Spinal cord (tissue), 10 donors: Measurements from ENCODE around the gene XPC. TPM values are rescaled to one million over a fixed set of nuclear protein-coding genes. Genes with fewer than 3 reads are reported as not detected.
A peak's percentile ranks its signal among the peaks of the same experiment; 100 is the strongest.

Experiments used
- DNase-seq, 6 donors: peaks; one replicate each; pipeline versions ENCODE4 v3.0.0 to v3.0.0-alpha.2; 2013 to 2015; ENCODE audit warnings: low spot score in 6 of 6, low read depth in 4 of 6
- H3K27ac ChIP-seq: one replicate; pipeline ENCODE4 v1.5.1; 2013; ENCODE audit warnings: low read depth, low read length, control low read depth
- H3K27me3 ChIP-seq: one replicate; pipeline ENCODE4 v1.6.1; 2013; ENCODE audit warnings: low read length; ENCODE audit not compliant: control insufficient read depth, insufficient read depth
- H3K36me3 ChIP-seq: one replicate; pipeline ENCODE4 v1.6.1; 2013; ENCODE audit warnings: low read length; ENCODE audit not compliant: control insufficient read depth, insufficient read depth
- H3K4me1 ChIP-seq: one replicate; pipeline ENCODE4 v1.6.1; 2013; ENCODE audit warnings: low read length; ENCODE audit not compliant: control insufficient read depth, insufficient read depth
- H3K4me3 ChIP-seq: one replicate; pipeline ENCODE4 v1.5.1; 2013; ENCODE audit warnings: low read depth, low read length, control low read depth
- H3K9me3 ChIP-seq: one replicate; pipeline ENCODE4 v1.6.1; 2013; ENCODE audit warnings: low read length; ENCODE audit not compliant: control insufficient read depth, insufficient read depth
- WGBS: methylation state at CpG from one replicate; pipeline ENCODE4 v1.1.5; 2013; ENCODE audit warnings: missing lambda C conversion rate; ENCODE audit not compliant: insufficient coverage; 5-methylcytosine and 5-hydroxymethylcytosine counted together
- polyA plus RNA-seq, 2 donors: library from polyadenylated mRNA; unstranded; fragments of 120-200 nt; gene quantifications; one replicate each; pipeline ENCODE4 v1.2.1, GENCODE V29; 2013; ENCODE audit not compliant: insufficient read length in 2 of 2
- total RNA-seq, 2 donors: library from RNA; depleted of rRNA in 1 of 2; stranded (reverse); fragments of 120-200 nt in 1 of 2; fragments of >200 nt in 1 of 2; gene quantifications; one replicate each; pipeline versions ENCODE4 v1.2.3 to v1.2.4, GENCODE V29; 2013 to 2014
- donor health status: healthy.

The XPC gene
- total and polyA plus RNA-seq, 4 donors = 14.7 to 32.6 (median 29.3) TPM

DNA sequence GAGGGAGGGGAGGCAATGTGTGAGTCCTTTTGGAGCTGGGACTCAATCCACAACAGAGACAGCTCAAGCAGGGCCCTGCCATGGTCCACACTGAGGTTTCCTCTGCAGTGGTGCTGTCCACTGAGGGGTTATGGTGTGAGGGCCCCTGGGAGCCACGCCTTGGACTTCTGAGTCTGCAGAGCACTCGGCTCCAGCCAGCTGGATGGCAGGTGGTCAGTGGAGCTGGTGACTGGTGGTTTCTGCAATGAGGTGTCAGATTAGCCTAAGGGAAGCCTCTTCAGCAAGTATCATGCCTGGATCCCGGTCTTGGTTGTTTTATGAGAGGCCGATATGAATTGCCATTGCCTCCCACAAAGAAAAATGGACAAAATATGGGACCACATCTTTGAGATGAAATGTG lies 21.9 kb upstream of the XPC start:
- Histone ChIP-seq H3K27ac (no peak overlapping the region), H3K9me3 (no peaks in the 10 kb centered on the region), H3K27me3 (no peaks in the 10 kb centered on the region), H3K36me3 (peaks cover 6% of the 10 kb centered on the region), H3K4me3 (no peak overlapping the region), H3K4me1 (no peaks in the 10 kb centered on the region)
- DNase-seq = no peak
- WGBS = 92% methylated on average over 3 of the region's 4 CpGs

DNA sequence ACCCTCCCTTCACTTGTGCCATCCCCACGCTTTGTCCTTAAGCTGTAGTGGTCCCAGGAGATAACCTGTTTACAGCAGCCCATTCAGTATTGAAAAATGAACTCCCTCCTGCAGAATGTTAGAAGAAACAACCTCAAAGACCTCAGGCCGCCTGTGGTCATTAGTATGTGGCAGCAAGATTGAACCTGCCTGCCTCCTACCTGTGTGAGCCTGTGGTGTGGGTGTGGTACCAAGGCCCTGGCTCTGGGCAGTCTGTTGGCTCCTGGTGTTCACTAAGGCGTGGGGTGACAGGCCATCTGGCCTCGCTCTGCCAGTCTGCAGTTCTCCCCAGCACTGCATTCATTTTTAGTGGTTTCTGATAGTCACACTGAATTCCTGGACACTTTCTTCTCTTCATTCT lies 21.2 kb upstream of the XPC start:
- Histone ChIP-seq H3K27ac (no peak overlapping the region), H3K9me3 (no peaks in the 10 kb centered on the region), H3K27me3 (no peaks in the 10 kb centered on the region), H3K36me3 (peaks cover 6% of the 10 kb centered on the region), H3K4me3 (no peak overlapping the region), H3K4me1 (no peaks in the 10 kb centered on the region)
- 100% methylated on average over 1 of the region's 4 CpGs for WGBS
- no peak for DNase-seq

DNA sequence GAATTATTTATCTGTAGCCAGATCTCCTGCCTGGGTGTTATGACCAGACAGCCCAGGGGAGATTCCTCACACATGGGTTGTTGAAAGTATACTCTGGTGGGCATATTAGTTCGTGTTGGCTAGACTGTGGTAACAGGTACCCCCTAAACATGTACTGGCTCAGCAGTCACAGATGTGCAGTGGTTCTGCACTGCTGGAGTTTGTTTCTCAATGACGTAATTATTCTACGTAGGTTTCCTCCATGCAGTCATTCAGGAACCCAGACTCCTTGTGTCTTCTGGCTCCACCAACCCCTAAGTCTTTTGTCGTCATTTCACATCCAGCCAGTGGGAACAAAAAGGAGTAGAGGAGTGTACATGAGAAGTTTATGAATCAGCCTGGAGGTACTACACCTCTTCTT lies 16.5 kb upstream of the XPC start:
- H3K27me3 ChIP-seq = no peaks in the 10 kb centered on the region
- H3K4me1 ChIP-seq = no peaks in the 10 kb centered on the region
- no peak overlapping the region for H3K27ac ChIP-seq
- H3K9me3 ChIP-seq = no peaks in the 10 kb centered on the region
- DNase-seq = no peak
- no peak overlapping the region for H3K4me3 ChIP-seq
- no CpG with 5 or more reads among the region's 4 CpGs for WGBS
- peaks cover 6% of the 10 kb centered on the region for H3K36me3 ChIP-seq

DNA sequence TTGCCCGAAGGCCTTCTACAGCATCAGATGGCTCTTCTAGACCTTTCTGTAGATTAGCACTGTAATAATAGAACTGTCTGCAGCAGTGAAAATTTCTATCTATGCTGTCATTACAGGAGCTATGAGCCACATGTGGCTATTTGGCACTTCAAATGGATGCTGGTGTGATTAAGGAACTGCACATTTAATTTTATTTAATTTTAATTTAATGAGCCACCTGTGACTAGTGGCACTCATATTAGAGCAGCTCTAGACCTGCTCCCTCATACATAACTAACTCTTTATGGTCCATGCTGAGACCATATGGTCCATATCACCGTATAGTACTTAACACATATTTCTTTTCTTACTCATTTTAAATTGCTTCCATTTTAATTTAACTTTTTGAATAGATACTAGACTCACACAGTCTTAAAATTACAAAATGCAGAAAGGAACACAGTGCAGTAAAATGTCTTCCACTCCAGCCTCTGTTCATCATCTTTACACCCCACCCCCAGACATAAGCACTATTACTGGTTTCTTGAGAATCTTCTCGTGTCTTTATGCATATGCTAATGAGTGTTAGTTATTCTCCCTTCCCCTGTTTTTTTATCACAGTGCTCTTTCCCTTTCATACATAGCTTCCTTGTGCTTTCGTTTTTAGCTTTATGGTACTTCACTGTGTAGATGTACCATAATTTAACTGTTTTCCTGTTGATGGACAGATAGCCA lies 9.8 kb upstream of the XPC start:
- Histone ChIP-seq H3K4me3 (no peak overlapping the region), H3K27ac (no peak overlapping the region), H3K4me1 (no peaks in the 10 kb centered on the region), H3K27me3 (no peaks in the 10 kb centered on the region), H3K9me3 (no peaks in the 10 kb centered on the region), H3K36me3 (peaks cover 7% of the 10 kb centered on the region)
- WGBS = 81% methylated on average over 2 of the region's 4 CpGs
- peak in 2 of 6 donors; percentile 20 to 92 for DNase-seq

DNA sequence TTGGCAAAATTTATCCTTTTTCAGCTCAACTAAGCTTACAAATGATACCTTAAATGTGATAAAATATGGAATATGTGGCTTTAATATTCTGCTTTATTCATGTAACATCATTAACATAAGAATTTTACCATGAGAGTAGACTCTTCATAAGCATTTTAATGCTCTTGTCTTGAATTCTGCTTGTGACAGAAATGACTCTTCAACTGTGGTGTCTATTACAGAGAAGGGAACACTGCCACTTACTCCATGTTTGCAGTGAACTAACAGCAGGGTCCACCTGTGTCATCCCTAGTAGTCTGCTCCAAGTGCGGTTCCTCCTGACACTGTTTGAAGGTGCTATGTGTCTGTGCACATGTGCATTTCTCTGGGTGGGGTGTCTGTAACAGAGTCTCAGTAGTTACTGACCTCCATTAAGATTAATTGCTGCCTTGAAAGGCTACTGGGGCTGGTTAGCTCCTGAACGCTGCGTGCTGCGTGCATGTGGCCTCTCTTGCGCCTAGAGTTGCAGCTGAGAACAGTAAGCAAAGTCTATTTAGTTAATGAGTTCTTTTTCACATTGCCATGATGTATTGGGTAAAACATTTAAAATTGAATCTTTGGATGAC lies 8.6 kb upstream of the XPC start:
- Histone ChIP-seq H3K27ac (no peak overlapping the region), H3K4me1 (no peaks in the 10 kb centered on the region), H3K4me3 (no peak overlapping the region), H3K9me3 (no peaks in the 10 kb centered on the region), H3K36me3 (peaks cover 7% of the 10 kb centered on the region), H3K27me3 (no peaks in the 10 kb centered on the region)
- no peak for DNase-seq
- WGBS = 94% methylated on average over 4 of the region's 5 CpGs

DNA sequence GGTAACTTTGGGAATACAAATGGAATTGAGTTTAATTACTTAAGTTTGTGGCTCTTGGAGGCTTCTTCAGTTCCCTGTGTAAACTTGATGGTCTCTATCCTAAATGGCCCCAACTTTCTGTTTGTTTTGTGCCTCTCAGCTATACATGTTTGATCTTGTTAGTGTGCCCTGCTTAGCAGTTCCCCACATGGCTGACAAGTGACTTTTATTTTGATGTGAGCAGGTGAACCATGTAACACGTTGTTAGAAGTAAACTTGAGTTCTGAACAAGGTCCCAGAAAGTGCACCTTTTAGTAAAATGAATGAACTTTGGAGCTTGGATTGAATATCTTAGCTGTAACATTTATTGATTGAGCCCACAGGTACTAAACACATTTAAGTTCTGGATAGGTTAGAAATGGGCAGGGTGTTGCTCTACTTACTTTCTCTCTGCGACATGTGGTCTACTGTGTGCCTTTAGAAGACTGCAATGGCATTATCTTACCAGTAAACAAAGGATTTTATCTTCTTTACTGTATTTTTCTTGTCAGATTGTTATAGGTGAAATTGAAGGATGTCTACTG lies 4.7 kb upstream of the XPC start:
- H3K36me3 ChIP-seq = peaks cover 7% of the 10 kb centered on the region
- H3K4me3 ChIP-seq = no peak overlapping the region
- DNase-seq = no peak
- no peaks in the 10 kb centered on the region for H3K9me3 ChIP-seq
- 78% methylated on average over 1 of the region's 2 CpGs for WGBS
- H3K4me1 ChIP-seq = no peaks in the 10 kb centered on the region
- no peaks in the 10 kb centered on the region for H3K27me3 ChIP-seq
- H3K27ac ChIP-seq = no peak overlapping the region

DNA sequence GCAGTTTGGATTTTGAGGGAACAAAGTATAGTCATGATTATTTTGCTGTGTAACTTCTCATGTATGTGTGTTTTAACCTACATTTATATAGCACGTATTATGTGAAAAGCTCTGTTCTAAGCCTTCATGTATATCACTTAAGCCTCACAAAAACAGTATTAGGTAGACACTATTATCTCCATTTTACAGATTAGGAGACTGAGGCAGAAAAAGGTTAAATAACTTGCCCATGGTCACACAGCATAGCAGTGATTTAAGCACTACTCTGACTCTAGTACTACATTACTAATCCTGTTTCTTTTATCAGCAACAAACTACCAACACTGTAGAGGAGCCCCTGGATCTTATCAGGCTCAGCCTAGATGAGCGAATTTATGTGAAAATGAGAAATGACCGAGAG lies 2.9 kb upstream of the XPC start:
- no peaks in the 10 kb centered on the region for H3K27me3 ChIP-seq
- WGBS = no CpG with 5 or more reads among the region's 3 CpGs
- DNase-seq = no peak
- H3K36me3 ChIP-seq = peaks cover 7% of the 10 kb centered on the region
- no peaks in the 10 kb centered on the region for H3K9me3 ChIP-seq
- no peak overlapping the region for H3K27ac ChIP-seq
- no peak overlapping the region for H3K4me3 ChIP-seq
- H3K4me1 ChIP-seq = peaks cover 5% of the 10 kb centered on the region

DNA sequence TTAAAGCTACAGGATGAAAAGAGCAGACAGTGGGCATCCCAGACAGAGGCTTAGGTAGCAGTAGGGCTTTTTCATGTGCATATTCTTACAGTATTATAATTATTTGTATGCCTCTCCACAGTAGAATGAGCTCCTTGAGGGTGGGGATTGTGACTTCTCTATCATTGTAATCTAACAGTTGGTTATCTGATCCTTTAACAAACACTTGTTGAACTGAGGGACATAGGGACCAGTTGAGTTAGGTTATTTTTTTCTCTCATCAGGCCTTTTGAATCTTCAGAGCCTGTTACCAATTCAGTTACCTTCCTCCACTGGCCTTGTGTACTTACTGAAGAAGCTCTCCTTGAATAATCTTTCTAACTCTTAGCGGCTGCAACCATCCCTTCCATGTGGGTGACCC lies 1.4 kb upstream of the XPC start:
- H3K4me3 ChIP-seq = no peak overlapping the region
- H3K4me1 ChIP-seq = peaks cover 5% of the 10 kb centered on the region
- H3K27ac ChIP-seq = no peak overlapping the region
- H3K27me3 ChIP-seq = no peaks in the 10 kb centered on the region
- H3K36me3 ChIP-seq = peaks cover 2% of the 10 kb centered on the region
- DNase-seq = no peak
- no CpG with 5 or more reads among the region's 1 CpG for WGBS
- no peaks in the 10 kb centered on the region for H3K9me3 ChIP-seq

DNA sequence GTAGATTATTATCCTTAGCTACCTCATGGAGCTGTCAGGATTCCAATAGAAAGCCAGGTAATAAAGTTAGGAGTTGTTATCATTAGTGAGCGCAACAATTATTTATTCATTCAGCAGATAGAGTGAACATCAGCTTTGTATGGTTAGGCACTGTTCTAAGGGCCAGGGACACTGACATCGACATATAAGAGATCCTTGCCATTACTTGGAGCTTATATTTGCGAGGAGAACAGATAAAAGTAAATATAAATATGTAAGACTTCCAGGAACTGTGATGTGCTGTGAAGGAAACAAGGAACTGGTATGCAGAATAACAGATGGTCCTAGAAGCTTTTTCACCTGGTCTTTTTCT lies 689 bp upstream of the XPC start:
- WGBS = no CpG with 5 or more reads among the region's 3 CpGs
- peaks cover 5% of the 10 kb centered on the region for H3K4me1 ChIP-seq
- H3K27me3 ChIP-seq = no peaks in the 10 kb centered on the region
- peak overlapping the region; percentile 91 for H3K4me3 ChIP-seq
- peak in 1 of 6 donors; percentile 8 for DNase-seq
- no peaks in the 10 kb centered on the region for H3K9me3 ChIP-seq
- H3K36me3 ChIP-seq = no peaks in the 10 kb centered on the region
- H3K27ac ChIP-seq = peak overlapping the region; percentile 93
